ENCODE measurements around the gene SSBP3. TPM values are rescaled to one million over a fixed set of nuclear protein-coding genes. Genes with fewer than 3 reads are reported as not detected.

Gene SSBP3
- total RNA-seq, 1 donor = 11.7 TPM

- DNase-seq (ENCODE audit: low read depth) = no peak
- TF ChIP-seq, protein P1, sequence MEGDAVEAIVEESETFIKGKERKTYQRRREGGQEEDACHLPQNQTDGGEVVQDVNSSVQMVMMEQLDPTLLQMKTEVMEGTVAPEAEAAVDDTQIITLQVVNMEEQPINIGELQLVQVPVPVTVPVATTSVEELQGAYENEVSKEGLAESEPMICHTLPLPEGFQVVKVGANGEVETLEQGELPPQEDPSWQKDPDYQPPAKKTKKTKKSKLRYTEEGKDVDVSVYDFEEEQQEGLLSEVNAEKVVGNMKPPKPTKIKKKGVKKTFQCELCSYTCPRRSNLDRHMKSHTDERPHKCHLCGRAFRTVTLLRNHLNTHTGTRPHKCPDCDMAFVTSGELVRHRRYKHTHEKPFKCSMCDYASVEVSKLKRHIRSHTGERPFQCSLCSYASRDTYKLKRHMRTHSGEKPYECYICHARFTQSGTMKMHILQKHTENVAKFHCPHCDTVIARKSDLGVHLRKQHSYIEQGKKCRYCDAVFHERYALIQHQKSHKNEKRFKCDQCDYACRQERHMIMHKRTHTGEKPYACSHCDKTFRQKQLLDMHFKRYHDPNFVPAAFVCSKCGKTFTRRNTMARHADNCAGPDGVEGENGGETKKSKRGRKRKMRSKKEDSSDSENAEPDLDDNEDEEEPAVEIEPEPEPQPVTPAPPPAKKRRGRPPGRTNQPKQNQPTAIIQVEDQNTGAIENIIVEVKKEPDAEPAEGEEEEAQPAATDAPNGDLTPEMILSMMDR (IDR thresholded peaks at IDR 0.05; ENCODE audit: insufficient read depth, low read length) = no peak
- no peak overlapping the region for H3K4me3 ChIP-seq (ENCODE audit: low read depth, low read length)
Measured at GRCh38 chr1:54176621-54177327, 229.4 kb downstream of the SSBP3 start.

Other genes with a start within 250 kb of the SSBP3 start
- 10.9 and 15.4 TPM in 2 replicates for gene CYB5RL, start 206.4 kb downstream of the SSBP3 start, total RNA-seq (ENCODE audit: low replicate concordance)
- 67.1 and 98.7 TPM in 2 replicates for gene MRPL37, start 206.2 kb downstream of the SSBP3 start, total RNA-seq (ENCODE audit: low replicate concordance)
- gene ACOT11, start 141.8 kb upstream of the SSBP3 start, total RNA-seq (ENCODE audit: low replicate concordance) = 1.1 and 3.9 TPM in 2 replicates
- not detected in 2 replicates for gene FAM151A, start 217.1 kb upstream of the SSBP3 start, total RNA-seq (ENCODE audit: low replicate concordance)
- gene MROH7, start 235.4 kb upstream of the SSBP3 start, total RNA-seq (ENCODE audit: low replicate concordance) = 0.27 TPM in 1 of 2 replicates, not detected in the other